COLO668 (cell line): ENCODE measurements around the gene TMEM95.
"Not testable (repeated sequence)": the region's sequence is repeated elsewhere in the genome, so short reads cannot be mapped to it uniquely, and the experiment has no call there.

Experiments
- DNase-seq: peaks from one replicate; lab custom pipeline; 2025; ENCODE audit not compliant: unreplicated experiment; lab: John Stamatoyannopoulos, UW

TMEM95 gene

GRCh38 chr17:7346761-7347614 is 8.0 kb upstream of the TMEM95 start:
- DNase-seq = no peak

DNA sequence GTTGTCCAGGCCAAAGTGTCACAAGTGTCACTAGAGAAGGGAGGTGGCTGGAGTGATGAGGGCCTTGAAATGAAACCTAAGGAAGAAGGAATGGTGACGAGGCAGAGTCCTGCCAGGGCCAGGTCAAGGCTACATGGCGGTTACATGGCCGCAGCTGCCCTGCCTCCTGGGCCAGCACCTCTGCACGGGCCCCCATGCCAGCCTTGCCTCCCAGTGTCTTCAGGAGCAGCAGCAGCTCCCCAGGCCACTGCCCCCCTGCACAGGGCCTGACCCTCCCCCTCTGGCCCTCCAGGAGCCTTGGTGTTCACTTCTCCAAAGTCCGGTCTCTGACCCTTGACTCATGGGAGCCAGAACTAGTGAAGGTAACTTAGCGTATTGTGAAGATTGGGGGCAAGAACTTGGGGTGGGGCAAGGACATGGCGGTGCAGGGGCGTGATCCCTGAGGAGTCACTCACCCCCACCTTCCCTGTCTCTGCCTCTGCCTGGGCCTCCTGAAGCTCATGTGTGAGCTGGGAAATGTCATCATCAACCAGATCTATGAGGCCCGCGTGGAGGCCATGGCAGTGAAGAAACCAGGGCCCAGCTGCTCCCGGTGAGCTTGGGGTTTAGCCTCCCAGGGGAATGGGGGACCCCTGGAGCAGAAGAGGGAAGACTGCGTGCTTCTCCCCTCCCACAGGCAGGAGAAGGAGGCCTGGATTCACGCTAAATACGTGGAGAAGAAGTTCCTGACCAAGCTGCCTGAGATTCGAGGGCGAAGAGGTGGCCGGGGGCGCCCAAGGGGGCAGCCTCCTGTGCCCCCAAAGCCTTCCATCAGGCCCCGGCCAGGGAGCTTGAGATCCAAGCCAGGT is 7.1 kb upstream of the TMEM95 start:
- DNase-seq = no peak

GRCh38 chr17:7348478-7349242 is 6.3 kb upstream of the TMEM95 start:
- no peak for DNase-seq

DNA sequence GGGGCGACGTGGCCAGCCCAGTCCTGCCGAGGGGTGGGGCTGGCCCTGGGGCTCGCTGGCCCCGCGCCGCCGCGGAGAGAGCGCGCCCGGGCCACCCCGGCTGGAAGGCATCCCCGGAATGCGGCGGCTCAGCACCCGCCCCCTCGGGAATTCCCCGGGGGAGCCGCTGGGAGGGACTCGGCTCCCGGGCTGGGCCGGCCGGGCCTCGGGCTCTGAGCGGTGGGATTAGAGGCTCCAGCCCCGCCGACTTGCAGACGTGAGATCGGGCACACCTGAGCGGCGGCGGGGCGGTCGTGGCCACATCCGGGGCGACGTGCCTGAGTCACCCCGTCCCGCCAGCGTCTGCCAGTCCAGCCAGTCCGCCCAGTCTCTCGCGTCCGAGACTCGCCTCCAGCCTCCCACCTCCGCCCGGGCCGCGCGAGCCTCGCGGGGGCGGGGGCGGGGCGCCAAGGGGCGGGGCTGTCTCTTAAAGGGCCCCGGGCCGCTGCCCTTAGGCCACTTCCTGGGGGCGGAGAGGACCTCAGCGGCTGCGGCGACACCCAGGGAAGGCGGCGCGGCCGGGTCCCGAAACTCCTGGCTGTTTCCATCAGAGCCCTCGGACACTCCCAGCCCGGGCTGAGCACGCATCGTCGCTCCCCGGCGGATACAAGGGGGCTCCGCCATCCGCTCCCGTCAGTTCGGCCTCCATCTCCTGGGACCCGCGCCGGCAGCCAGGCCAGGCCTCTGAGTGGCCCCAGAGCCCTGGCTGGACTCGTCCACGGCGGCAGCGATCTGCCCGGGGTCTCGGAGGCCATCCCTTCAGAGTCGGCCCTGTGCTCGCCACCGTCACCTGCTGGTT is 3.1 kb upstream of the TMEM95 start, which contains the start of gene KCTD11:
Gene KCTD11 (plus strand): TSS at position 498 of the 838 bp plus-strand sequence.
- peak; percentile 62 for DNase-seq

- no peak for DNase-seq
Measured at GRCh38 chr17:7352503-7352889, 2.5 kb upstream of the TMEM95 start.

DNA sequence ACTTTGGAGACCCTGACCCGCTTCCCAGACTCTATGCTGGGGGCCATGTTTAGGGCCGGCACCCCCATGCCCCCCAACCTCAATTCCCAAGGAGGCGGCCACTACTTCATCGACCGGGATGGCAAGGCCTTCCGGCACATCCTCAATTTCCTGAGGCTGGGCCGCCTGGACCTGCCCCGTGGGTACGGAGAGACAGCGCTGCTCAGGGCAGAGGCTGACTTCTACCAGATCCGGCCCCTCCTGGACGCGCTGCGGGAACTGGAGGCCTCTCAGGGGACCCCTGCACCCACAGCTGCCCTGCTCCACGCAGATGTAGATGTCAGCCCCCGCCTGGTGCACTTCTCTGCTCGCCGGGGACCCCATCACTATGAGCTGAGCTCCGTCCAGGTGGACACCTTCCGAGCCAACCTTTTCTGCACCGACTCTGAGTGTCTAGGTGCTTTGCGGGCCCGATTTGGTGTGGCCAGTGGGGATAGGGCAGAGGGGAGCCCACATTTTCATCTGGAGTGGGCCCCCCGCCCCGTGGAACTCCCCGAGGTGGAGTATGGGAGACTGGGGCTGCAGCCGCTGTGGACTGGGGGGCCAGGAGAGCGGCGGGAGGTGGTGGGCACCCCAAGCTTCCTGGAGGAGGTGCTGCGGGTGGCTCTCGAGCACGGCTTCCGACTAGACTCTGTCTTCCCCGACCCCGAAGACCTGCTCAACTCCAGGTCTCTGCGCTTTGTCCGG is 1.9 kb upstream of the TMEM95 start:
- no peak for DNase-seq

- peak; percentile 37 for DNase-seq
Measured at GRCh38 chr17:7354262-7354843, 603 bp upstream of the TMEM95 start.

GRCh38 chr17:7355573-7355972 is 617 bp downstream of the TMEM95 start:
- no peak for DNase-seq

GRCh38 chr17:7356072-7356549 is 1.2 kb downstream of the TMEM95 start:
- DNase-seq = peak; percentile 68

- DNase-seq = no peak
Measured at GRCh38 chr17:7356756-7357155, 1.8 kb downstream of the TMEM95 start.

DNA sequence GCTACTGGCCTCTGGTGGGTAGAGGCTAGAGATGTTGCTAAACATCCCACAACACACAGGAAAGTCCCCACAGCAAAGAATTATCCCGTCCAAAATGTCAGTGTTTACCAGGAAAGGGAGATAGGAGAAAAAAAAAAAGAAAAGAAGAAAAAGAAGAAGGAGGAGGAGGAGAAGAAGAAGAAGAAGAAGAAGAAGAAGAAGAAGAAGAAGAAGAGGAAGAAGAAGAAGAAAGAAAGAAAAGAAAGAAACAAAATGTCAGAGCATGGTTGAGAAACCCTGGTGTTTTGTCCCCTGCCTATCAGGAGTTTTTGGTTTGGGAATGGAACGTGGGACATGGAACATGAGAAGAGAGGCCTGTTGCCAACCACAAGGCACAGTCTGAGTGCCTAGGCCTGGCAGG is 2.4 kb downstream of the TMEM95 start:
- no peak for DNase-seq

GRCh38 chr17:7361906-7362305 is 7.0 kb downstream of the TMEM95 start:
- DNase-seq = no peak

- DNase-seq = no peak
Measured at GRCh38 chr17:7363311-7363710, 8.4 kb downstream of the TMEM95 start.

GRCh38 chr17:7365963-7366362 is 11.0 kb downstream of the TMEM95 start:
- DNase-seq = not testable (repeated sequence)

GRCh38 chr17:7367083-7367482 is 12.1 kb downstream of the TMEM95 start:
- DNase-seq = no peak

- DNase-seq = no peak
Measured at GRCh38 chr17:7367918-7368598, 13.1 kb downstream of the TMEM95 start.

GRCh38 chr17:7368599-7368994 is 13.6 kb downstream of the TMEM95 start:
- not testable (repeated sequence) for DNase-seq

GRCh38 chr17:7369825-7370224 is 14.9 kb downstream of the TMEM95 start:
- no peak for DNase-seq

DNA sequence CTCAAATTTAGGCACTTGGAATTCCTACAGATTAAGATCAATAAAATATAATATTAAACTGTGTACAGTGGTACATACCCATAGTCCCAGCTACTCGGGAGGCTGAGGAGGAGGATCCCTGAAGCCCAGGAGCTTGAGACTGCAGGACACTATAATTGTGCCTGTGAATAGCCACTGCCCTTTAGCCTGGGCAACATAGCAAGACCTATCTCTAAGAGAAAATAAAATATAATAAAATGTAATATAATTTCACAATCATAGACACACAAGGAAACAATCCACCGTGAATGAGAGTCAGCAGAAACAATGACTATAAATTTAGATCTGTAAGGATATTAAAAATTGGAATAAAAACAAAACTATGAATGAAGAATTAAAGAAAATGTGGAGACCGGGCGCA is 15.9 kb downstream of the TMEM95 start:
- DNase-seq = no peak
